ENCODE results near the gene LHFPL6.

DNA sequence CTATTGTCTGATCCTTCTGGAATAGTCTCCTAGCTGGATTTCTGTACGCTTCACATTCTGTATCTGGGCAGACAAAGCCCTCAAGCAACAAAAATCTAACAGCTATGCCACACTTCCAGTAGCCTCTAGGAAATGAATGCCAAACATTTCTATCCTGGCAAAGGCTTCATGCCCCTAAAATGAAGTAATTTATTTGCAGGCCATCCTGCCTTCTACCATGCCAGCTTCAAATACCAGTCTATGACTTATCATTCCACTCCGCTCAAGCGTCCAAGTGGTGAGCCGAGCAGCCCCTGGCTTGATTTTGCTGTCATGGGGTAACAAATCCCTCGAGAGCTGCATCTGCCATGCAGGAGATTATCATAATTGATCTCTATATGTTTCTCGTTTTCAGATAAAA is 86.9 kb downstream of the LHFPL6 start:
- TF ChIP-seq, protein P1, sequence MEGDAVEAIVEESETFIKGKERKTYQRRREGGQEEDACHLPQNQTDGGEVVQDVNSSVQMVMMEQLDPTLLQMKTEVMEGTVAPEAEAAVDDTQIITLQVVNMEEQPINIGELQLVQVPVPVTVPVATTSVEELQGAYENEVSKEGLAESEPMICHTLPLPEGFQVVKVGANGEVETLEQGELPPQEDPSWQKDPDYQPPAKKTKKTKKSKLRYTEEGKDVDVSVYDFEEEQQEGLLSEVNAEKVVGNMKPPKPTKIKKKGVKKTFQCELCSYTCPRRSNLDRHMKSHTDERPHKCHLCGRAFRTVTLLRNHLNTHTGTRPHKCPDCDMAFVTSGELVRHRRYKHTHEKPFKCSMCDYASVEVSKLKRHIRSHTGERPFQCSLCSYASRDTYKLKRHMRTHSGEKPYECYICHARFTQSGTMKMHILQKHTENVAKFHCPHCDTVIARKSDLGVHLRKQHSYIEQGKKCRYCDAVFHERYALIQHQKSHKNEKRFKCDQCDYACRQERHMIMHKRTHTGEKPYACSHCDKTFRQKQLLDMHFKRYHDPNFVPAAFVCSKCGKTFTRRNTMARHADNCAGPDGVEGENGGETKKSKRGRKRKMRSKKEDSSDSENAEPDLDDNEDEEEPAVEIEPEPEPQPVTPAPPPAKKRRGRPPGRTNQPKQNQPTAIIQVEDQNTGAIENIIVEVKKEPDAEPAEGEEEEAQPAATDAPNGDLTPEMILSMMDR (conservative IDR thresholded peaks at IDR 0.05; ENCODE audit: low read depth in 2 of 2), result no peak
- TF ChIP-seq POLR2AphosphoS5 (IDR thresholded peaks at IDR 0.05; ENCODE audit: low read depth), result no peak
- no peak for TF ChIP-seq EZH2 (IDR thresholded peaks at IDR 0.05; ENCODE audit: low read depth, unreplicated experiment)
- TF ChIP-seq EZH2phosphoT487 (IDR thresholded peaks at IDR 0.05; ENCODE audit: unreplicated experiment), result no peak
- no peak for TF ChIP-seq JUNB (IDR thresholded peaks at IDR 0.05; ENCODE audit: unreplicated experiment)
- TF ChIP-seq REST (IDR thresholded peaks at IDR 0.05; ENCODE audit: unreplicated experiment), result no peak
- no peak for TF ChIP-seq ZNF462 (CRISPR knock-in tag; IDR thresholded peaks at IDR 0.05)
- no peak for TF ChIP-seq CREB1 (CRISPR knock-in tag; IDR thresholded peaks at IDR 0.05; ENCODE audit: low read depth)
- no peak for TF ChIP-seq ZNF331 (CRISPR knock-in tag; IDR thresholded peaks at IDR 0.05; ENCODE audit: low read depth)
- no peak for TF ChIP-seq STAT1 (IDR thresholded peaks at IDR 0.05; ENCODE audit: unreplicated experiment)

All from GM23338 (cell line).